Body of pancreas (tissue), 4 donors: ENCODE measurements around the gene HEATR3.

Experiments
- CTCF ChIP-seq, 7 experiments: fragments of 450-650 bp in 4 of 7; fragments of 200-600 bp in 3 of 7; sonication (generic) in 3 of 7; IDR thresholded peaks; one replicate each; pipeline ENCODE4 v1.5.1; 2016 to 2019; ENCODE audit warnings: antibody characterized with exemption in 7 of 7
- POLR2A ChIP-seq, 3 donors: fragments of 450-650 bp; IDR thresholded peaks; one replicate each; pipeline ENCODE4 v1.6.1; 2016; ENCODE audit warnings: antibody characterized with exemption in 3 of 3, mild to moderate bottlenecking in 2 of 3

GRCh38 chr16:50103764-50104163, 38.0 kb downstream of the HEATR3 start:
- TF ChIP-seq CTCF (IDR thresholded peaks at IDR 0.05) (no peak), POLR2A (IDR thresholded peaks at IDR 0.05) (no peak)
